ENCODE data around the gene DRP2. TPM values are rescaled to one million over a fixed set of nuclear protein-coding genes. Genes with fewer than 3 reads are reported as not detected.

Gene DRP2
- total RNA-seq, 2 donors from 2014 or later = 0.90 to 1.6 TPM

GRCh38 chrX:101220662-101221260 is 1.2 kb downstream of the DRP2 start:
- no peak overlapping the region for H3K27ac Mint-ChIP-seq

GRCh38 chrX:101223226-101223625 is 3.6 kb downstream of the DRP2 start:
- no peak overlapping the region for H3K27ac Mint-ChIP-seq
- no peaks in the 10 kb centered on the region for H3K27me3 Mint-ChIP-seq
- no peaks in the 10 kb centered on the region for H3K9me3 Mint-ChIP-seq
- H3K36me3 Mint-ChIP-seq (ENCODE audit: low read depth) = no peaks in the 10 kb centered on the region
- no peaks in the 10 kb centered on the region for H3K4me1 Mint-ChIP-seq
- H3K4me3 Mint-ChIP-seq = no peak overlapping the region
- ATAC-seq (replicated peaks) = no peak

More at GRCh38 chrX:101220662-101221260, 1.2 kb downstream of the DRP2 start:
- no peak for ATAC-seq (replicated peaks)
- H3K9me3 Mint-ChIP-seq = no peaks in the 10 kb centered on the region
- H3K27me3 Mint-ChIP-seq = no peaks in the 10 kb centered on the region
- peak overlapping the region; percentile 70 for H3K4me3 Mint-ChIP-seq
- no peaks in the 10 kb centered on the region for H3K36me3 Mint-ChIP-seq (ENCODE audit: low read depth)
- H3K4me1 Mint-ChIP-seq = no peaks in the 10 kb centered on the region

GRCh38 chrX:101229170-101229569 is 9.6 kb downstream of the DRP2 start:
- ATAC-seq (replicated peaks) = peak; percentile 21
- H3K4me3 Mint-ChIP-seq = no peak overlapping the region
- H3K27ac Mint-ChIP-seq = no peak overlapping the region
- H3K9me3 Mint-ChIP-seq = no peaks in the 10 kb centered on the region
- no peaks in the 10 kb centered on the region for H3K4me1 Mint-ChIP-seq
- H3K27me3 Mint-ChIP-seq = no peaks in the 10 kb centered on the region
- no peaks in the 10 kb centered on the region for H3K36me3 Mint-ChIP-seq (ENCODE audit: low read depth)

GRCh38 chrX:101230636-101231035 is 11.1 kb downstream of the DRP2 start:
- no peaks in the 10 kb centered on the region for H3K9me3 Mint-ChIP-seq
- no peak overlapping the region for H3K27ac Mint-ChIP-seq
- H3K27me3 Mint-ChIP-seq = no peaks in the 10 kb centered on the region
- H3K4me3 Mint-ChIP-seq = no peak overlapping the region
- ATAC-seq (replicated peaks) = no peak
- no peaks in the 10 kb centered on the region for H3K4me1 Mint-ChIP-seq
- no peaks in the 10 kb centered on the region for H3K36me3 Mint-ChIP-seq (ENCODE audit: low read depth)

- Mint-ChIP-seq H3K4me3 (no peak overlapping the region), H3K4me1 (no peaks in the 10 kb centered on the region), H3K9me3 (no peaks in the 10 kb centered on the region), H3K36me3 (ENCODE audit: low read depth) (no peaks in the 10 kb centered on the region), H3K27me3 (no peaks in the 10 kb centered on the region), H3K27ac (no peak overlapping the region)
- ATAC-seq (replicated peaks) = no peak
Measured at GRCh38 chrX:101231080-101231479, 11.5 kb downstream of the DRP2 start.

GRCh38 chrX:101232316-101232715 is 12.7 kb downstream of the DRP2 start:
- H3K27me3 Mint-ChIP-seq = no peaks in the 10 kb centered on the region
- ATAC-seq (replicated peaks) = no peak

GRCh38 chrX:101237041-101237440 is 17.5 kb downstream of the DRP2 start:
- ATAC-seq (replicated peaks) = no peak
- no peaks in the 10 kb centered on the region for H3K27me3 Mint-ChIP-seq
- H3K4me3 Mint-ChIP-seq = no peak overlapping the region

More at GRCh38 chrX:101232316-101232715, 12.7 kb downstream of the DRP2 start:
- Mint-ChIP-seq H3K4me3 (no peak overlapping the region), H3K36me3 (ENCODE audit: low read depth) (no peaks in the 10 kb centered on the region), H3K4me1 (no peaks in the 10 kb centered on the region), H3K9me3 (no peaks in the 10 kb centered on the region), H3K27ac (no peak overlapping the region)

GRCh38 chrX:101241531-101241930 is 21.9 kb downstream of the DRP2 start:
- H3K9me3 Mint-ChIP-seq = no peaks in the 10 kb centered on the region
- H3K36me3 Mint-ChIP-seq (ENCODE audit: low read depth) = no peaks in the 10 kb centered on the region
- no peaks in the 10 kb centered on the region for H3K27me3 Mint-ChIP-seq
- no peak overlapping the region for H3K27ac Mint-ChIP-seq
- no peak for ATAC-seq (replicated peaks)
- H3K4me1 Mint-ChIP-seq = no peaks in the 10 kb centered on the region
- H3K4me3 Mint-ChIP-seq = no peak overlapping the region

More at GRCh38 chrX:101237041-101237440, 17.5 kb downstream of the DRP2 start:
- no peaks in the 10 kb centered on the region for H3K36me3 Mint-ChIP-seq (ENCODE audit: low read depth)
- no peaks in the 10 kb centered on the region for H3K4me1 Mint-ChIP-seq
- no peak overlapping the region for H3K27ac Mint-ChIP-seq
- H3K9me3 Mint-ChIP-seq = no peaks in the 10 kb centered on the region

GRCh38 chrX:101252634-101253033 is 33.0 kb downstream of the DRP2 start:
- H3K27ac Mint-ChIP-seq = no peak overlapping the region
- no peak for ATAC-seq (replicated peaks)
- H3K4me3 Mint-ChIP-seq = no peak overlapping the region
- H3K36me3 Mint-ChIP-seq (ENCODE audit: low read depth) = no peaks in the 10 kb centered on the region
- H3K9me3 Mint-ChIP-seq = no peaks in the 10 kb centered on the region
- no peaks in the 10 kb centered on the region for H3K27me3 Mint-ChIP-seq
- no peaks in the 10 kb centered on the region for H3K4me1 Mint-ChIP-seq

GRCh38 chrX:101257448-101258258 is 38.1 kb downstream of the DRP2 start:
- Mint-ChIP-seq H3K9me3 (no peaks in the 10 kb centered on the region), H3K36me3 (ENCODE audit: low read depth) (no peaks in the 10 kb centered on the region), H3K27me3 (no peaks in the 10 kb centered on the region), H3K4me3 (no peak overlapping the region), H3K27ac (no peak overlapping the region), H3K4me1 (no peaks in the 10 kb centered on the region)
- no peak for ATAC-seq (replicated peaks)

- no peaks in the 10 kb centered on the region for H3K36me3 Mint-ChIP-seq (ENCODE audit: low read depth)
- no peaks in the 10 kb centered on the region for H3K4me1 Mint-ChIP-seq
- H3K27me3 Mint-ChIP-seq = no peaks in the 10 kb centered on the region
- H3K27ac Mint-ChIP-seq = no peak overlapping the region
- ATAC-seq (replicated peaks) = no peak
- no peak overlapping the region for H3K4me3 Mint-ChIP-seq
- no peaks in the 10 kb centered on the region for H3K9me3 Mint-ChIP-seq
Measured at GRCh38 chrX:101258259-101258581, 38.6 kb downstream of the DRP2 start.

- no peak for ATAC-seq (replicated peaks)
- H3K36me3 Mint-ChIP-seq (ENCODE audit: low read depth) = no peaks in the 10 kb centered on the region
- H3K4me3 Mint-ChIP-seq = no peak overlapping the region
- no peaks in the 10 kb centered on the region for H3K27me3 Mint-ChIP-seq
- H3K9me3 Mint-ChIP-seq = no peaks in the 10 kb centered on the region
- H3K4me1 Mint-ChIP-seq = no peaks in the 10 kb centered on the region
- H3K27ac Mint-ChIP-seq = no peak overlapping the region
Measured at GRCh38 chrX:101260435-101260834, 40.8 kb downstream of the DRP2 start.

GRCh38 chrX:101262590-101262989 is 43.0 kb downstream of the DRP2 start:
- no peak for ATAC-seq (replicated peaks)
- H3K27ac Mint-ChIP-seq = no peak overlapping the region
- no peaks in the 10 kb centered on the region for H3K27me3 Mint-ChIP-seq
- H3K9me3 Mint-ChIP-seq = no peaks in the 10 kb centered on the region
- H3K4me3 Mint-ChIP-seq = no peak overlapping the region
- H3K36me3 Mint-ChIP-seq (ENCODE audit: low read depth) = no peaks in the 10 kb centered on the region
- H3K4me1 Mint-ChIP-seq = no peaks in the 10 kb centered on the region

- H3K27me3 Mint-ChIP-seq = no peaks in the 10 kb centered on the region
Measured at GRCh38 chrX:101263766-101264165, 44.2 kb downstream of the DRP2 start.

GRCh38 chrX:101265869-101266428 is 46.4 kb downstream of the DRP2 start:
- Mint-ChIP-seq H3K4me3 (no peak overlapping the region), H3K27ac (no peak overlapping the region), H3K27me3 (no peaks in the 10 kb centered on the region), H3K36me3 (ENCODE audit: low read depth) (no peaks in the 10 kb centered on the region), H3K9me3 (no peaks in the 10 kb centered on the region), H3K4me1 (no peaks in the 10 kb centered on the region)
- ATAC-seq (replicated peaks) = no peak

More at GRCh38 chrX:101263766-101264165, 44.2 kb downstream of the DRP2 start:
- Mint-ChIP-seq H3K9me3 (no peaks in the 10 kb centered on the region), H3K4me1 (no peaks in the 10 kb centered on the region), H3K27ac (no peak overlapping the region), H3K36me3 (ENCODE audit: low read depth) (no peaks in the 10 kb centered on the region), H3K4me3 (no peak overlapping the region)
- ATAC-seq (replicated peaks) = no peak
